Myocyte (in vitro differentiated cells): Measurements from ENCODE around the gene STAT6. TPM values are rescaled to one million over a fixed set of nuclear protein-coding genes. Genes with fewer than 3 reads are reported as not detected.
"Not testable (repeated sequence)": the region's sequence is repeated elsewhere in the genome, so short reads cannot be mapped to it uniquely, and the experiment has no call there.

Experiments used
- DNase-seq: peaks from one replicate; pipeline ENCODE4 v3.0.0-alpha.2; 2012; ENCODE audit warnings: low read depth
- total RNA-seq: library from RNA; depleted of rRNA; stranded (reverse); fragments of >200 nt; gene quantifications from 2 replicates; pipeline ENCODE4 v1.2.3, GENCODE V29; 2014

Gene STAT6
- total RNA-seq, 1 donor from 2014 or later = 51.1 TPM

GRCh38 chr12:57127726-57128518, 16.8 kb upstream of the STAT6 start, which contains the start of gene LRP1:
Gene LRP1 (plus strand): TSS chr12:57128483. CDS start chr12:57128965, 482 bp downstream.
- DNase-seq = peak; percentile 85

GRCh38 chr12:57127101-57127725, 16.1 kb upstream of the STAT6 start:
- DNase-seq = peak; percentile 68

- DNase-seq = no peak
These were observed 15.4 kb upstream of the STAT6 start for GRCh38 chr12:57126561-57126960.

GRCh38 chr12:57126061-57126460, 14.9 kb upstream of the STAT6 start:
- no peak for DNase-seq

GRCh38 chr12:57124261-57124877, 13.2 kb upstream of the STAT6 start:
- DNase-seq = peak; percentile 82

GRCh38 chr12:57123813-57124212, 12.7 kb upstream of the STAT6 start:
- DNase-seq = no peak

- DNase-seq = not testable (repeated sequence)
These were observed 9.6 kb upstream of the STAT6 start for GRCh38 chr12:57120718-57121117.

- no peak for DNase-seq
These were observed 8.3 kb upstream of the STAT6 start for GRCh38 chr12:57119294-57120085.

GRCh38 chr12:57118711-57119271, 7.6 kb upstream of the STAT6 start:
- DNase-seq = no peak

- DNase-seq = no peak
These were observed 5.6 kb upstream of the STAT6 start for GRCh38 chr12:57116580-57117281.

GRCh38 chr12:57112492-57113294, 1.5 kb upstream of the STAT6 start:
- DNase-seq = no peak

- DNase-seq = peak; percentile 58
These were observed 795 bp downstream of the STAT6 start for GRCh38 chr12:57110104-57111030.

- no peak for DNase-seq
These were observed 1.7 kb downstream of the STAT6 start for GRCh38 chr12:57109207-57110103.

- no peak for DNase-seq
These were observed 3.6 kb downstream of the STAT6 start for GRCh38 chr12:57107456-57108155.

GRCh38 chr12:57106021-57106708, 5.0 kb downstream of the STAT6 start:
- DNase-seq = peak; percentile 46
